ENCODE results near the gene EBF3.

DNA sequence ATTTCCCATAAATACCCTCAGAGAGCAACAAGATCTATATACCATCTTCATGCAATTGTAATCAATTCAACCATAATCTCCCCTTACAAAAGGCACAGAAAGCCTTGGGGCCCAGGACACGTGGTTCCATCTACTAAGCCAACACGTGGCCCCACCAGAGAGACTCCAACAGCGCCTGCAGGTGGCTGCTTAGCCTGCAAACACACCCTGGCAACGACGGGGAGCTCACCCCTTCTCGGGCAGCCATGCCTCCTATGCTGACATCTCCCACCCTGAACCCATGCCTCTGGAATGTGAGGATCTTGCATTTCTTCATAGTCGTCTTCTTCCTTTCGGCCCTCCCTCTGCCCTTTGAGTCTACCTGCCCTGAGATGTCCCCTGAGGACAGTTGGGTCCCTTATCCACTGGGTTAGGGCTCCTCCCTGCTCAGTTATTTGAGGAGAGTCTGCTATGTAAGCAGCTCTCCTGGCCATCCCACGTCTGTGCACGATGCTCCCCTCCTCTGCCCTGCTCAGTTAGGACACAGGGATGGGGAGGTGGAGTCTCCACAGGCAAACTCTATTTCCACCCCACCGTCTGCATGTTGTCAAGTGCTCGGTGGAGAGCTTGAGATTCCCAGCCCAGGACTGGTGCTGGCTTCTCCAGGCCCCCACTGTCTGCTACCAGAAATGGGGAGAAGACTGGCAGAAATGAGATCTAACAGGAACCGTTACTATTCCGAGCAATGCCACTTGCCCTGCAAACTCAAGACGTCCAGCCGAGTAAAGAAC lies 36.5 kb downstream of the EBF3 start:
- TF ChIP-seq CTCF (conservative IDR thresholded peaks at IDR 0.05 in 1 of 2, IDR thresholded peaks at IDR 0.05 in 1 of 2; ENCODE audit: extremely low read depth in 1 of 2, insufficient read depth in 1 of 2, low read depth in 1 of 2, low read length in 2 of 2) = no peak
- no peak for TF ChIP-seq EZH2 (IDR thresholded peaks at IDR 0.05; ENCODE audit: borderline replicate concordance, low read length)

Data from mammary epithelial cell (primary cell).